Ectodermal cell (in vitro differentiated cells): Measurements from ENCODE around the gene OR8B2.
"Not testable (repeated sequence)": the region's sequence is repeated elsewhere in the genome, so short reads cannot be mapped to it uniquely, and the experiment has no call there.

Source experiments
- H3K27ac ChIP-seq: 2 replicates; pipeline ENCODE4 v1.7.0; 2013; ENCODE audit warnings: mild to moderate bottlenecking, low read depth, low read length; ENCODE audit not compliant: insufficient read depth, poor library complexity, severe bottlenecking
- H3K27me3 ChIP-seq: 2 replicates; pipeline ENCODE4 v1.7.0; 2013; ENCODE audit warnings: mild to moderate bottlenecking, low read length; ENCODE audit not compliant: insufficient read depth, control insufficient read depth, poor library complexity, severe bottlenecking
- H3K36me3 ChIP-seq: one replicate; pipeline ENCODE4 v1.7.0; 2013; ENCODE audit warnings: low read length; ENCODE audit not compliant: control insufficient read depth, insufficient read depth
- H3K4me1 ChIP-seq: one replicate; pipeline ENCODE4 v1.7.0; 2013; ENCODE audit warnings: low read length; ENCODE audit not compliant: control insufficient read depth, insufficient read depth
- H3K4me3 ChIP-seq: 2 replicates; pipeline ENCODE4 v1.7.0; 2013; ENCODE audit warnings: low read depth, low read length, control low read depth; ENCODE audit not compliant: insufficient read depth
- H3K9me3 ChIP-seq: 2 replicates; pipeline ENCODE4 v1.7.0; 2013; ENCODE audit warnings: mild to moderate bottlenecking, low read length, moderate library complexity; ENCODE audit not compliant: control insufficient read depth
- WGBS, 2 experiments: methylation state at CpG; one replicate each; pipeline ENCODE4 v1.1.7; 2013; ENCODE audit warnings: missing lambda C conversion rate in 2 of 2; 5-methylcytosine and 5-hydroxymethylcytosine counted together

The OR8B2 gene

GRCh38 chr11:124396847-124397246, 12.5 kb upstream of the OR8B2 start:
- H3K9me3 ChIP-seq, H3K27me3 ChIP-seq, H3K4me3 ChIP-seq, H3K4me1 ChIP-seq, H3K36me3 ChIP-seq, H3K27ac ChIP-seq: not testable (repeated sequence)
- 98 to 100% methylated on average over 2 of the region's 4 CpGs for WGBS, 2 experiments

- Histone ChIP-seq H3K9me3 (no peaks in the 10 kb centered on the region), H3K4me3 (no peak overlapping the region), H3K4me1 (no peaks in the 10 kb centered on the region), H3K36me3 (no peaks in the 10 kb centered on the region), H3K27me3 (no peaks in the 10 kb centered on the region), H3K27ac (no peak overlapping the region)
- WGBS, 2 experiments: 90 to 99% methylated on average over 3 of the region's 3 CpGs
These were observed 10.1 kb upstream of the OR8B2 start for GRCh38 chr11:124394408-124394807.

GRCh38 chr11:124382857-124383256, 1.4 kb downstream of the OR8B2 start:
- not testable (repeated sequence) for H3K27me3 ChIP-seq, H3K4me1 ChIP-seq, H3K9me3 ChIP-seq, H3K27ac ChIP-seq, H3K36me3 ChIP-seq, H3K4me3 ChIP-seq
- 92 to 95% methylated on average over 4 of the region's 6 CpGs for WGBS, 2 experiments

- no peak overlapping the region for H3K27ac ChIP-seq
- H3K9me3 ChIP-seq: no peaks in the 10 kb centered on the region
- WGBS, 2 experiments: 93 to 97% methylated on average over 2 of the region's 2 CpGs
- H3K4me3 ChIP-seq: no peak overlapping the region
- no peaks in the 10 kb centered on the region for H3K27me3 ChIP-seq
- H3K4me1 ChIP-seq: no peaks in the 10 kb centered on the region
- H3K36me3 ChIP-seq: no peaks in the 10 kb centered on the region
These were observed 3.7 kb downstream of the OR8B2 start for GRCh38 chr11:124380585-124380984.

- H3K36me3 ChIP-seq: no peaks in the 10 kb centered on the region
- no peak overlapping the region for H3K4me3 ChIP-seq
- no peak overlapping the region for H3K27ac ChIP-seq
- H3K4me1 ChIP-seq: no peaks in the 10 kb centered on the region
- H3K9me3 ChIP-seq: no peaks in the 10 kb centered on the region
- no peaks in the 10 kb centered on the region for H3K27me3 ChIP-seq
- 75 to 78% methylated on average over 3 of the region's 3 CpGs for WGBS, 2 experiments
These were observed 8.0 kb downstream of the OR8B2 start for GRCh38 chr11:124376280-124376679.

GRCh38 chr11:124359566-124359965, 24.7 kb downstream of the OR8B2 start:
- WGBS, 2 experiments: 75 to 81% methylated on average over 2 of the region's 2 CpGs
- no peaks in the 10 kb centered on the region for H3K27me3 ChIP-seq

GRCh38 chr11:124346311-124346955, 37.9 kb downstream of the OR8B2 start:
- Histone ChIP-seq H3K27me3 (no peaks in the 10 kb centered on the region), H3K36me3 (no peaks in the 10 kb centered on the region), H3K27ac (no peak overlapping the region), H3K4me3 (no peak overlapping the region), H3K4me1 (no peaks in the 10 kb centered on the region), H3K9me3 (no peaks in the 10 kb centered on the region)
- WGBS, 2 experiments: 78 to 82% methylated on average over 2 to 3 of the region's 3 CpGs

More at GRCh38 chr11:124359566-124359965, 24.7 kb downstream of the OR8B2 start:
- H3K27ac ChIP-seq: no peak overlapping the region
- H3K36me3 ChIP-seq: no peaks in the 10 kb centered on the region
- H3K4me1 ChIP-seq: no peaks in the 10 kb centered on the region
- no peaks in the 10 kb centered on the region for H3K9me3 ChIP-seq
- no peak overlapping the region for H3K4me3 ChIP-seq

- Histone ChIP-seq H3K4me3 (no peak overlapping the region), H3K4me1 (no peaks in the 10 kb centered on the region), H3K27ac (no peak overlapping the region), H3K36me3 (no peaks in the 10 kb centered on the region), H3K9me3 (no peaks in the 10 kb centered on the region), H3K27me3 (no peaks in the 10 kb centered on the region)
- 92 to 96% methylated on average over 5 of the region's 5 CpGs for WGBS, 2 experiments
These were observed 40.0 kb downstream of the OR8B2 start for GRCh38 chr11:124344346-124344745.

GRCh38 chr11:124340142-124340447, 44.2 kb downstream of the OR8B2 start:
- Histone ChIP-seq H3K27ac (no peak overlapping the region), H3K4me3 (no peak overlapping the region), H3K4me1 (no peaks in the 10 kb centered on the region), H3K27me3 (no peaks in the 10 kb centered on the region), H3K36me3 (no peaks in the 10 kb centered on the region), H3K9me3 (no peaks in the 10 kb centered on the region)
- WGBS, 2 experiments: 89 to 93% methylated on average over 2 of the region's 2 CpGs

GRCh38 chr11:124339396-124340141, 44.7 kb downstream of the OR8B2 start:
- Histone ChIP-seq H3K4me1 (no peaks in the 10 kb centered on the region), H3K4me3 (no peak overlapping the region), H3K9me3 (no peaks in the 10 kb centered on the region), H3K27ac (no peak overlapping the region), H3K36me3 (no peaks in the 10 kb centered on the region), H3K27me3 (no peaks in the 10 kb centered on the region)
- 86 to 90% methylated on average over 6 of the region's 6 CpGs for WGBS, 2 experiments
